Endodermal cell (in vitro differentiated cells): ENCODE data around the gene ZNF8. TPM values are rescaled to one million over a fixed set of nuclear protein-coding genes. Genes with fewer than 3 reads are reported as not detected.

Experiments
- DNase-seq: peaks from one replicate; pipeline ENCODE4 v3.0.0-alpha.2; 2017
- H3K27ac ChIP-seq: 2 replicates; pipeline ENCODE4 v1.5.1; 2013; ENCODE audit warnings: mild to moderate bottlenecking, low read depth, low read length, moderate library complexity
- H3K27me3 ChIP-seq: 2 replicates; pipeline ENCODE4 v1.6.1; 2013; ENCODE audit warnings: mild to moderate bottlenecking, low read length, moderate library complexity; ENCODE audit not compliant: insufficient read depth, control insufficient read depth, poor library complexity, severe bottlenecking
- H3K36me3 ChIP-seq: 2 replicates; pipeline ENCODE4 v1.7.0; 2013; ENCODE audit warnings: mild to moderate bottlenecking, low read length, moderate library complexity; ENCODE audit not compliant: control insufficient read depth, insufficient read depth
- H3K4me1 ChIP-seq: one replicate; pipeline ENCODE4 v1.7.0; 2013; ENCODE audit warnings: low read length; ENCODE audit not compliant: control insufficient read depth, insufficient read depth
- H3K4me3 ChIP-seq: 2 replicates; pipeline ENCODE4 v1.5.1; 2013; ENCODE audit warnings: mild to moderate bottlenecking, low read length, moderate library complexity
- H3K9ac ChIP-seq: 2 replicates; pipeline ENCODE4 v1.6.1; 2013; ENCODE audit warnings: mild to moderate bottlenecking, low read length, moderate library complexity; ENCODE audit not compliant: poor library complexity, severe bottlenecking; ENCODE audit errors: extremely low read depth
- H3K9me3 ChIP-seq: 2 replicates; pipeline ENCODE4 v1.6.1; 2013; ENCODE audit warnings: mild to moderate bottlenecking, low read length, moderate library complexity; ENCODE audit not compliant: control insufficient read depth
- H3K27ac Mint-ChIP-seq: 2 replicates; pipeline ENCODE4 v1.8.0; 2020; ENCODE audit warnings: mixed read lengths
- H3K27me3 Mint-ChIP-seq: 2 replicates; pipeline ENCODE4 v1.8.0; 2021; ENCODE audit warnings: mild to moderate bottlenecking, mixed read lengths; ENCODE audit not compliant: insufficient read depth
- H3K36me3 Mint-ChIP-seq: 2 replicates; pipeline ENCODE4 v1.8.0; 2020; ENCODE audit warnings: low read depth, mixed read lengths
- H3K4me1 Mint-ChIP-seq: 2 replicates; pipeline ENCODE4 v1.8.0; 2020; ENCODE audit warnings: mixed read lengths
- H3K4me3 Mint-ChIP-seq: 2 replicates; pipeline ENCODE4 v1.8.0; 2020; ENCODE audit warnings: mild to moderate bottlenecking, moderate library complexity, mixed read lengths
- H3K9me3 Mint-ChIP-seq: 2 replicates; pipeline ENCODE4 v1.8.0; 2020; ENCODE audit warnings: mild to moderate bottlenecking, mixed read lengths
- WGBS, 2 experiments: methylation state at CpG; one replicate each; pipeline versions ENCODE4 v1.1.5 to v1.1.7; 2013; ENCODE audit warnings: missing lambda C conversion rate in 2 of 2, mixed read lengths in 1 of 2; ENCODE audit not compliant: insufficient coverage in 1 of 2, insufficient read length in 1 of 2; 5-methylcytosine and 5-hydroxymethylcytosine counted together
- total RNA-seq, 2 donors: library from RNA; stranded (reverse); fragmentation: NEBNext Ultra II Directional in 1 of 2; extraction: Animal tissue kit (Norgen Biotek cat#: 25700) in 1 of 2; gene quantifications; 2 replicates in 1 of 2; 3 replicates in 1 of 2; pipeline ENCODE4 v1.2.1, GENCODE V29; 2021
- TF ChIP-seq, protein P1 (sequence below): fragments of 200-600 bp; sonication (generic); conservative IDR thresholded peaks from 2 replicates; pipeline ENCODE4 v1.5.0; 2021; ENCODE audit warnings: antibody characterized with exemption, mild to moderate bottlenecking

Gene ZNF8
- total RNA-seq, 2 donors from 2014 or later = 14.4 to 16.1 TPM

GRCh38 chr19:58300620-58301019 lies 21.9 kb downstream of the ZNF8 start:
- peaks cover 70% of the 10 kb centered on the region for H3K36me3 ChIP-seq
- Mint-ChIP-seq H3K4me3 (no peak overlapping the region), H3K4me1 (peaks cover 6% of the 10 kb centered on the region), H3K27me3 (no peaks in the 10 kb centered on the region), H3K36me3 (peaks cover 60% of the 10 kb centered on the region), H3K9me3 (peaks cover 6% of the 10 kb centered on the region), H3K27ac (no peak overlapping the region)
- no peak overlapping the region for H3K4me3 ChIP-seq
- no peak for DNase-seq
- H3K4me1 ChIP-seq = no peaks in the 10 kb centered on the region
- H3K9me3 ChIP-seq = no peaks in the 10 kb centered on the region
- TF ChIP-seq, protein P1, sequence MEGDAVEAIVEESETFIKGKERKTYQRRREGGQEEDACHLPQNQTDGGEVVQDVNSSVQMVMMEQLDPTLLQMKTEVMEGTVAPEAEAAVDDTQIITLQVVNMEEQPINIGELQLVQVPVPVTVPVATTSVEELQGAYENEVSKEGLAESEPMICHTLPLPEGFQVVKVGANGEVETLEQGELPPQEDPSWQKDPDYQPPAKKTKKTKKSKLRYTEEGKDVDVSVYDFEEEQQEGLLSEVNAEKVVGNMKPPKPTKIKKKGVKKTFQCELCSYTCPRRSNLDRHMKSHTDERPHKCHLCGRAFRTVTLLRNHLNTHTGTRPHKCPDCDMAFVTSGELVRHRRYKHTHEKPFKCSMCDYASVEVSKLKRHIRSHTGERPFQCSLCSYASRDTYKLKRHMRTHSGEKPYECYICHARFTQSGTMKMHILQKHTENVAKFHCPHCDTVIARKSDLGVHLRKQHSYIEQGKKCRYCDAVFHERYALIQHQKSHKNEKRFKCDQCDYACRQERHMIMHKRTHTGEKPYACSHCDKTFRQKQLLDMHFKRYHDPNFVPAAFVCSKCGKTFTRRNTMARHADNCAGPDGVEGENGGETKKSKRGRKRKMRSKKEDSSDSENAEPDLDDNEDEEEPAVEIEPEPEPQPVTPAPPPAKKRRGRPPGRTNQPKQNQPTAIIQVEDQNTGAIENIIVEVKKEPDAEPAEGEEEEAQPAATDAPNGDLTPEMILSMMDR = no peak
- H3K27me3 ChIP-seq = no peaks in the 10 kb centered on the region
- WGBS, 2 experiments = 83 to 97% methylated on average over 6 to 7 of the region's 7 CpGs
- no peak overlapping the region for H3K27ac ChIP-seq
- no peak overlapping the region for H3K9ac ChIP-seq

GRCh38 chr19:58304255-58304654 lies 25.5 kb downstream of the ZNF8 start:
- Mint-ChIP-seq H3K27me3 (no peaks in the 10 kb centered on the region), H3K9me3 (no peaks in the 10 kb centered on the region), H3K4me1 (peaks cover 14% of the 10 kb centered on the region), H3K27ac (peak overlapping the region; percentile 96), H3K36me3 (peaks cover 50% of the 10 kb centered on the region), H3K4me3 (peak overlapping the region; percentile 97)
- no peak overlapping the region for H3K9ac ChIP-seq
- TF ChIP-seq, protein P1 = no peak
- H3K4me1 ChIP-seq = no peaks in the 10 kb centered on the region
- peak overlapping the region; percentile 98 for H3K4me3 ChIP-seq
- H3K36me3 ChIP-seq = peaks cover 64% of the 10 kb centered on the region
- WGBS, 2 experiments = 92 to 100% methylated on average over 3 to 7 of the region's 7 CpGs
- no peaks in the 10 kb centered on the region for H3K9me3 ChIP-seq
- no peak for DNase-seq
- H3K27ac ChIP-seq = no peak overlapping the region
- no peaks in the 10 kb centered on the region for H3K27me3 ChIP-seq

- Mint-ChIP-seq H3K36me3 (peaks cover 51% of the 10 kb centered on the region), H3K4me3 (peak overlapping the region; percentile 97), H3K9me3 (no peaks in the 10 kb centered on the region), H3K4me1 (peaks cover 14% of the 10 kb centered on the region), H3K27me3 (no peaks in the 10 kb centered on the region), H3K27ac (peak overlapping the region; percentile 96)
- no peaks in the 10 kb centered on the region for H3K27me3 ChIP-seq
- H3K9ac ChIP-seq = no peak overlapping the region
- peaks cover 67% of the 10 kb centered on the region for H3K36me3 ChIP-seq
- DNase-seq = no peak
- no peak overlapping the region for H3K27ac ChIP-seq
- 31 to 78% methylated on average over 3 to 6 of the region's 7 CpGs for WGBS, 2 experiments
- no peaks in the 10 kb centered on the region for H3K9me3 ChIP-seq
- peak overlapping the region; percentile 98 for H3K4me3 ChIP-seq
- TF ChIP-seq, protein P1 = no peak
- H3K4me1 ChIP-seq = no peaks in the 10 kb centered on the region
Measured at GRCh38 chr19:58304748-58305064, 26.0 kb downstream of the ZNF8 start.
